GM21619 (cell line): ENCODE measurements around the gene PKMYT1.

Experiments used
- ATAC-seq: cut with Tn5 transposase; IDR thresholded peaks from one replicate; pipeline ENCODE4 v1.9.1; 2021; ENCODE audit not compliant: unreplicated experiment

Gene PKMYT1

DNA sequence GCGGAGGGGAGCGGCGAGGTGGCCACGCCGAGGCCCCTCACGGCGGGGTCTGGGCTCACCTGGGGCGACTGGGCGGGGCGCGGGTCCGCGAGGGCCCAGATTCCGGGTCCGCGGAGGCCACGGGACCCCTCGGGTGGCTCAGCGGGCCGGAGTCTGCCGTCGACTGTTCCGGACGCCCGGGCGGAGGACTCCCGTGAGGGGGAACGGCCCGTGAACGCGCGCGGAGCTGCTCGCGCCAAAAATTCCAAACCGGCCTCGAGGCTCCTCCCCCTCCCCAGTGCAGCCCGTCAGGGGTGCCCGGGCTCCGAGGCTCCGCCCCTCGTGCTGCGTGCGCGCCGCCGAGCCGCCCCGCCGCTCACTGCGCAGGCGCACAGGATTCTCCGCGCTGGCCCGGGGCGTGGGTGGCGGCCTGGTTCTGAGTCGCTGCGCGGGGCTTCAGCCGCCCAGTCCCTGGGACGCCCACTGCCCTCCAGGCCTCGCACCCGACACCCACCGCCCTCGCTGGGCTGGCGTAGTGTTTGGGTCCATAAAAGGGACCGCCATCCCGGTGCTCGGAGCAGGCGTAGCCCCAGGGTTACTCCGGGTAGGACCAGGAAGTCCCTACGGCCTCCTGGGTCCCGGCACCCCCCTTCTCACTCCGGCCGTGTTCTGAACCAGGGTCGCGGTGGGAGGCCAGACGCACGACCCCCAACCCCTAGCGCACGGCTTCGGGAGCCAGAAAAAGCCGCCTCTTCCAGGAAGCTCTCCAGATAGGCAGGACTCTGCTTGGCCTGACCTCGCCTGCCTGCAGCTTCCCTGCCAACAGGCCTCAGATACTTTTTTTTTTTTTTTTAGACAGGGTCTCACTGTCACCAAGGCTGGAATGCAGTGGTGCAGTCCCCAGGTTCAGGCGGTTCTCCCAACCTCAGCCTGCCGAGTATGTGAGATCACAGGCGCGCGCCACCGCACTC lies at the start of gene PKMYT1:
Gene PKMYT1 (minus strand): TSS at position 220 of the 950 bp plus-strand sequence. CDS start 789 bp downstream, outside the sequence.
- peak; percentile 66 for ATAC-seq

DNA sequence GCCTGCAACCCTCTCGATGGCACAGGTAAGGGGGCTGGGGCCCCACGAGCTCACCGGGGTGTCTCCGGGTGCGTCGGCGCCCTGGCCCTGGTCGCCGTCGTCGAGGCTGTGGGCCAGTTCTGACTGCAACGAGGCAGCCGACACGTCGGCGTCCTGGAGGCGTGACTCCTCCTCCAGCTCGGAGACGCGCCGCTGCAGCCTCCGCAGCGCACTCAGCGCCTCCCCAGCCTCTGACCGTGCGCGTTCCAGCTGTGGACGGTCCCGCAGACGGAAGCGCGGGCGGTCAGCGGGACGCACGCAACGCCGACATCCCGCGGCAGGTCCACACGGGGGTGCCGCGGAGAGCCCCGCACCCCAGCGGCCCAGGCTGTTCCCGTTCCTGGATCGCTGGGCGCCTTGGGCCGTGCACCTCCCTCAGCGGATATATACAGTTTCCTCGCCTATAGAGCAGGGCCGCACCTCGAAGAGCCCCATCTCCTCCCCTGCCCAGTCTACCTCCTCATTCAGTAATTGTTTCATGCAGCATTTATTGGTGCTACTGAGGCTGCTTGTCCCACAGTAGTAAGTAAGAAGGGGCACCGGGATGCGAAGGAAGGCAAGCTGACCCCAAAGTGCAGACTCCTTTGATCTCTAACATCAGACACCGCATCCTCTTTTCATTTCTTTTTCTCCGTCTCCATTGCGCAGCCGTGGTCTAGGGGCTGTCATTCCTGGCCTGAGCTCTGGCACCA lies 49.4 kb upstream of the PKMYT1 start:
- no peak for ATAC-seq

DNA sequence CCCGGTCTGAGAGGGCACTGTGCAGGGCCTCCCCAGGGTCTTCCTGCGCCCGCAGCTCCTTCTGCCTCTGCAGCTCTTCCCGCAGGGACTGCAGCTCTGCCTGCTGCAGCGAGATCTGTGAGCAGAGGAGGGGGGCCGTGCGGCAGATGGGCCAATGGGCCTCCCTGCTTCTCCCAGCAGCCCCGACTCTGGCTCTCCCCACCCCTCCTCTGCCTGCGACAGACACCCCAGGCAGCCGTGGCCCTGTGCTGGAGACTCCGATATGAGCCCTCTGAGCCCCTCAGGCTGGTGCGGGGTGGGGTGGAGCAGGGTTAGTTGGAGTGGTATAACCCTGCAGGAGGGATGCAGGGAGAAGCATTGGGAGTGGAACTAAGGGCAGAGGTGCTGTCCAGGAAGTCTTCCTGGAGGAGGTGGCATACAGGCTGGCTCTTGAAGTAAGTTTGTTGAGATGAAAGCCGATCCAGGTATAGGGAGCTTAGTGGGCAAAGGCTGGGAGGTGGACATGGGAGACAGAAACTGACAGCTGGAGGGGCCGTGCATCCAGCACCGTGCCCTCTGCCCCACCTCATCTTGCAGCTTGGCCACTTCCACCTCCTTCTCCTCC lies 48.6 kb upstream of the PKMYT1 start:
- no peak for ATAC-seq

DNA sequence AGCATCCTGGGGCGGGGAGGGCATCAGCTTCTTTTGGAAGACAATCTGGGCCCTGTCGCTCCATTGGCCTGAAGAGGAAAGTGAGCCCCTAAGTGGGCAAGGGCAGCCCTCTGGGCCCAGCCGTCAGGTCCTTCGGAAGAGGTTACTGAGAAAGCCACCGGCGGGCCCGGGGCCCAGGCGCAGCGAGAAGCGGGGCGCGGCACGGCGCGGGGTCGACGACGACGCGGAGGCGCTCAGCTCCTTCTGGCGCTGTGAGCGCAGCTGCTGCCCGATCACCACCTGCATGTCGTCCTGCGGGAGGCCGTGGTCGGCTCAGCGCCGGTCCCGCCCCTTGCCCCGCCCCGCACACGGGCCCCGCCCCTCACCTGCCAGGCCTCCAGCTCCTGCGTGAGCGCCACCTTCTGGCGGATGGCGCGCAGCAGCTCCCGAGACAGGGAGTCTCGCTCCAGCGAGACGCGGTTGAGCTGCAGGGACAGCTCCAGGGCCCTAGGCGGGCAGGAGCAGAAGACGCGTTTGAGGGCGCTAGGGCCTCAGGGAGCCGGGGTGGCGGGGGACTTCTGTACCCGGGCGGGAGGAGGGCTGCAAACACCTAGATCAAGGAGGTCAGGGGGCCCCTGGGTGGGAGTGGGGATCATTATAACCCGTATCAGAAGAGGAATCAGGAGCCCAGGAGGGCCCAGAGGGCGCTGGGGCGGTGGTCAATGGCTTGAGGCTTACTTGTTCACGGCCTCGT lies 47.9 kb upstream of the PKMYT1 start:
- no peak for ATAC-seq

DNA sequence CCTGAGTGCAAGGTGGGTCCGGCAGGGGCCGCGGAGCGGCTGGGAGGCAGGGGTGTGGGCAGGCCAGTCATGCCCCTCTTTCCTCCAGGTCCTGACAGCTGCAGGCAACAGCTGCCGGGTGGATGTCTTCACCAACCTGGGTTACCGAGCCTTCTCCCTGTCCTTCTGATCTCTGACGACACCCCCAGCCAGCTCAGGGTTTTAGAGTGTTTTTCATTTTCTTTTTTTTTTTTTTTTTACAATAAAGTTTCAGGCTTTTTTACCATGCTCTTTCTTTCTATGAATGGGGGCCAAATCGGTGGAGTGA lies 47.2 kb upstream of the PKMYT1 start:
- ATAC-seq, result no peak

DNA sequence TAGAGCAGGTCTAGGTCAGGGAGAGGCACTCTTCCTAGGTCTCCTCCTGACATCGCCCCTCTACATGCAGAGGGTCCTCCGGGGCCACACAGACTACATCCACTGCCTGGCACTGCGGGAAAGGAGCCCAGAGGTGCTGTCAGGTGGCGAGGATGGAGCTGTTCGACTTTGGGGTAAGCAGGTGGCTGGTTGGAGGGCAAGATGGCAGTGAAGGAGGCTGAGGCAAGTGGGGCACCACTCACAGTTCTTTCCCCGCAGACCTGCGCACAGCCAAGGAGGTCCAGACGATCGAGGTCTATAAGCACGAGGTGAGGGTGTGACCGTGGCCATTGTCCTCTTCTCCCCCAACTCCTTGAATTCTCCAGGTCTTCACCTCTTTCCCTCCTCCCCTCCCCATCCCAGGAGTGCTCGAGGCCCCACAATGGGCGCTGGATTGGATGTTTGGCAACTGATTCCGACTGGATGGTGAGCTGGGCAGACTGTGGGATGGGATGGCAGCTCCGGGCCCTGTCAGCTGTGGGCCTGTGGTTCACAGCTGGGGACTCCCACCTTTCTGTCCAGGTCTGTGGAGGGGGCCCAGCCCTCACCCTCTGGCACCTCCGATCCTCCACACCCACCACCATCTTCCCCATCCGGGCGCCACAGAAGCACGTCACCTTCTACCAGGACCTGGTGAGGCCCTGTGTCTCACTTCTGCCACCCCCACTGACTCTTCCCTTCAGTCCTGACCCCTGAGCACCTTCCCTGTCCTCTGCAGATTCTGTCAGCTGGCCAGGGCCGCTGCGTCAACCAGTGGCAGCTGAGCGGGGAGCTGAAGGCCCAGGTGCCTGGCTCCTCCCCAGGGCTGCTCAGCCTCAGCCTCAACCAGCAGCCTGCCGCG lies 46.6 kb upstream of the PKMYT1 start:
- ATAC-seq, result no peak

DNA sequence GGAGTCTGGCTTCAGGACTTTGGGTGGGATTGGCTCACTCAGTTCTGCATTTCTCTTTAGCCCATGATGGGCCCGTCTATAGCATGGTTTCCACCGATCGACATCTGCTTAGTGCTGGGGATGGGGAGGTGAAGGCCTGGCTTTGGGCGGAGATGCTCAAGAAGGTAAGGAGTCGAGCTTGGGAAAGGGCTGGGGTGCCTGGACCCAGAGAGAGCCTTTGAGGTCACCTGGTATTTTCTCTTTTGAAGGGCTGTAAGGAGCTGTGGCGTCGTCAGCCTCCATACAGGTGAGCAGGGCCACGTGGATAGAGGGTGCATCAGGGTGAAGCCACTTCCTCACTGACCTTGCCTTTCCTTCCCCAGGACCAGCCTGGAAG lies 45.7 kb upstream of the PKMYT1 start:
- ATAC-seq, result no peak

DNA sequence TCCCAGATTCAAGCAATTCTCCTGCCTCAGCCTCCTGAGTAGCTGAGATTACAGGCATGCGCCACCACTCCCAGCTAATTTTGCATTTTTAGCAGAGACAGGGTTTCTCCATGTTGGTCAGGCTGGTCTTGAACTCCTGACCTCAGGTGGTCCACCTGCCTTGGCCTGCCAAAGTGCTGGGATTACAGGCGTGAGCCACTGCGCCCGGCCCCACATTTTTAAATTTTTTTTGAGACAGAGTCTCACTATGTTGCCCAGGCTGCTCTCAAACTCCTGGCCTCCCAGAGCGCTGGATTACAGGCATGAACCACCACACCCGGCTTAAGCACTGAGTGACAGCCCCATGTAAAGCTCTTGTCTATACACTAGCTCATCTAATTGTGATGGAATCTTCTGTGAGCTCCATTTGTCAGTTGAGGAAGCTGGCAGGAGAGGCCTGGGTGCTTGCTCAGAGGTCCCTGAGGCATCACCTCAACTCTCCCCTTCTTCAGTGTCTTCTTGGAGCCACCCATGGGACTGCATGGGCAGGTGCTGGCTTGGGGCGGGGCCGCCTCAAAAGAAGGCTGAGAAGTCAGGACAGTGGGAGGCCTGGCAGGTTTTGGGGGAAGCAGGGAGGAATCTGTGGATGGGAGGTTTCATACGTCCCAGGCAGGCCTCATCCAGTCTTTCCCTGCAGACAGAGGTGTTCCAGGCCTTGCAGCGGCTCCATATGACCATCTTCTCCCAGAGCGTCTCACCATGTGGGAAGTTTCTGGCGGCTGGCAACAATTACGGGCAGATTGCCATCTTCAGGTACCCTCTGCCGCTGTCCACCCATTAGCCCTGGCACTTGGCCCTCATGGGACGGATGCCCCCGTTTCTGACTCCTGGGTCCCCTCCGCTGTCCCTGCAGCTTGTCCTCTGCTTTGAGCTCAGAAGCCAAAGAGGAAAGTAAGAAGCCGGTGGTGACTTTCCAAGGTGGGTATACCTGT lies 45.1 kb upstream of the PKMYT1 start:
- no peak for ATAC-seq

DNA sequence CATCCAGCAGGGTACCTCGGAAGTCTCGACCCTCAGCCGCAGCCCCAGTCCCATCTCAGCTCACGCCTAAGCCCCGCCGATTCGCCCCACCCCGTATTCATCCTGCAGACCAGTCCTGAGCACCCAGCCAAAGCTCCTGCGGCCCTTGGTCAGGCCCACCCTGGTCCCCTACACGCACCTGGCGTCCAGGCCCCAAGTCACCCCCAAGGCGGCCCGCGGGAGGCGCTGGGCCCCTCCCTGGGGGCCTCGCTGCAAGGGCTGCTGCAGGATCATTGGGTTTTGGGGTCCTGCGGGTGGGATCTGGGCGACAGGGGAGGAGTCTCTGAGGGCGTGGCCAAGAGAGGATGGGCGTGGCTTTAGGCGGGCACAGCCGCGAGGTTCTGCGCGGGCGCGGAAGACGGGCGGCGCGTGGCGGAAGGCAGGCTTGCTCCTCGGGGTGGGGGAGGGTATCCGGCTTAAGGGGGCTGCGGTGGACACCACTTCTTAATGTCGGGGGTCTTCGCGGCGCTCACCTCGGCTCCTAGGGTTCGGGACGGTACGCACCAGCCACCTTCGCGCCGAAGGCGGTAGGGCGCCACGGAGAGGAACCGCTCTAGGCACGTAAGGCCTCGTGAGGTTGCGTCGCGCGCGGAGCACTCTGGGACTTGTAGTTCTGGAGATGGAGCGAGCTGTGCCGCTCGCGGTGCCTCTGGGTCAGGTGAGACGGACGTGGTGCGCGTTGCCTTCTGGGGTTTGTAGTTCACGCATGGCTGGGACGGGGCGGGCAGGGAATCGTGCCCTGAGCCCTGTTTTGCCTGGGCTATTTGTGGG lies 43.6 kb upstream of the PKMYT1 start, which contains the start of the genes HCFC1R1 and THOC6:
Gene HCFC1R1 (minus strand): TSS at position 274 of the 810 bp plus-strand sequence. CDS start 1 bp downstream, at position 273.
Gene THOC6 (plus strand): TSS at position 367 of the 810 bp plus-strand sequence. CDS start 292 bp downstream, at position 659.
- peak; percentile 63 for ATAC-seq

DNA sequence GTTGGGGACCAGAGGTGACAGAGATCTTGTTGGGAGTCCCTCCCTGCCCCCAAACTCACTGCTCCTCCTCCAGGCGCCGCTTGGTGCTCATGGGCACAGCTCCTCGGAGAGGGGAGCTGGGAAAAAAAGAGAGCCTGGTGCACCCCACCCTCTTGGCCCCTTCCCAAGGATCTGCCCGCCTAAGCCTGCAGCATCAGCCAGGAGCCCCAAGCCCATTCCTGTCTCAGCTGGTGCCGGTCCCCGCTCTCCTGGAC lies 43.1 kb upstream of the PKMYT1 start:
- ATAC-seq, result no peak

DNA sequence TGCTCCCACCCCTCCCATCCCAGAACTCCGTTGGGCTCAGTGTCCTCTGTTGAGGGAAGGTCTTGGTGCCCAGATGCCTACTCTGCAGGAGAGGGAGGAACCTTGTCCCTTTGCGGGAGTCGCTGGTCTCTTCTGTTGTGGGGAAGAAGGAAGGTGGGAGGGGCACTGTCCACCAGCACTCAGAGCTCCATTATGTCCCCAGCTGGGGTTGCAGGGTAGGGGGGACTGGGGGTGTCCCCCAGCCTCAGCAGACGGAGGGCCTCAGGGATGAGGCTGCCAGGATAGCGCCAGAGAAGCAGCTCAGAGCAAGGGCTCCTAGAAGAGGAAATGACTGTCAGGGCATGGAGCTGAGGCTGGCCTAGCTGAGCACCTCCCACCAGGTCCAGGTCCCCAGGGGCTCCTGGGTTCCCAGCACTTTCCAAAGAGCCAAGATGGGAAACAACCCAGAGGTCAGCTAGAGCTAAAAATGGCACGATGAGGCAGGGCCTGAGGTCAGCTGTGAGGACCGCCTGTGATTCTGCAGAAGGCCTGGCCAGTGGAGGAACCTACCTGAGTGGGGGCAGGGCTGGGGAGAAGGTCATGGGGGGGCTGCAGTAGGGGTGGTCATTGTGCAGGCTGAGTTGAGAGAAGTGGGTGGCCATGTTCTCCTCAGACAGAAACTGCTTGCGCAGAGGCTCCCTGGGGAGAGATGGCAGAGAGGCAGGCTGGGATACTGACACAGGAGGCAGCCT lies 42.6 kb upstream of the PKMYT1 start:
- no peak for ATAC-seq

DNA sequence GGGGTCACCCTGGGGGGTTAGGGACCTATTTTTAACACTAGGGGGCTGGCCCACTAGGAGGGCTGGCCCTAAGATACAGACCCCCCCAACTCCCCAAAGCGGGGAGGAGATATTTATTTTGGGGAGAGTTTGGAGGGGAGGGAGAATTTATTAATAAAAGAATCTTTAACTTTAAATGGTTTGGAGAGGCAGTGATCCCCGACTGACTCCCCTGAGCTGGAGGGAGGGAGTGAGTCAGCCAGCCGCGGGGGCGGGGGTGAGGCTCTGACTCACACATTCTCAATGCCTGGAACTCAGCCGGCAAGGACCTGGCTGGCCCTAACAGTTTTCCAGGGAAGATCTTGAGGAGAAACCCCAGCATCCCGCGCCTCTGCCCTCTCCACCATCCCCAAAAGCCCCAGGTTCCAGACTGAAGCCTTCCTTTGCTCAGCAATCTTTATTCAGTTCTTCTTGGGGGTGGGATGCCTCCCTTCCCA lies 42.0 kb upstream of the PKMYT1 start:
- ATAC-seq, result no peak

DNA sequence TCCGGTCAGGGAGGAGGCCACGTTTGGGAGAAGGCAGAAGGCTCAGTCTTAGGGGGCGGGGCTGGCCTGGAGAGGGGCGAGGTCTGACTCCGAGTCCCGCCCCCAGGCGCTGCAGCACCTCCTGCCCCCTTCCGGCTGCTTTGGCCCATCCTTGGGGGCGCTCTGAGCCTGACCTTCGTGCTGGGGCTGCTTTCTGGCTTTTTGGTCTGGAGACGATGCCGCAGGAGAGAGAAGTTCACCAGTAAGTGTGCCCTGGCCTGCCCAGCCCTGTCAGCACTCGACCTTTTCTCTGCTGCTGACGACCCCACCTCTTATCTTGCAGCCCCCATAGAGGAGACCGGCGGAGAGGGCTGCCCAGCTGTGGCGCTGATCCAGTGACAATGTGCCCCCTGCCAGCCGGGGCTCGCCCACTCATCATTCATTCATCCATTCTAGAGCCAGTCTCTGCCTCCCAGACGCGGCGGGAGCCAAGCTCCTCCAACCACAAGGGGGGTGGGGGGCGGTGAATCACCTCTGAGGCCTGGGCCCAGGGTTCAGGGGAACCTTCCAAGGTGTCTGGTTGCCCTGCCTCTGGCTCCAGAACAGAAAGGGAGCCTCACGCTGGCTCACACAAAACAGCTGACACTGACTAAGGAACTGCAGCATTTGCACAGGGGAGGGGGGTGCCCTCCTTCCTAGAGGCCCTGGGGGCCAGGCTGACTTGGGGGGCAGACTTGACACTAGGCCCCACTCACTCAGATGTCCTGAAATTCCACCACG lies 41.4 kb upstream of the PKMYT1 start:
- ATAC-seq, result no peak

DNA sequence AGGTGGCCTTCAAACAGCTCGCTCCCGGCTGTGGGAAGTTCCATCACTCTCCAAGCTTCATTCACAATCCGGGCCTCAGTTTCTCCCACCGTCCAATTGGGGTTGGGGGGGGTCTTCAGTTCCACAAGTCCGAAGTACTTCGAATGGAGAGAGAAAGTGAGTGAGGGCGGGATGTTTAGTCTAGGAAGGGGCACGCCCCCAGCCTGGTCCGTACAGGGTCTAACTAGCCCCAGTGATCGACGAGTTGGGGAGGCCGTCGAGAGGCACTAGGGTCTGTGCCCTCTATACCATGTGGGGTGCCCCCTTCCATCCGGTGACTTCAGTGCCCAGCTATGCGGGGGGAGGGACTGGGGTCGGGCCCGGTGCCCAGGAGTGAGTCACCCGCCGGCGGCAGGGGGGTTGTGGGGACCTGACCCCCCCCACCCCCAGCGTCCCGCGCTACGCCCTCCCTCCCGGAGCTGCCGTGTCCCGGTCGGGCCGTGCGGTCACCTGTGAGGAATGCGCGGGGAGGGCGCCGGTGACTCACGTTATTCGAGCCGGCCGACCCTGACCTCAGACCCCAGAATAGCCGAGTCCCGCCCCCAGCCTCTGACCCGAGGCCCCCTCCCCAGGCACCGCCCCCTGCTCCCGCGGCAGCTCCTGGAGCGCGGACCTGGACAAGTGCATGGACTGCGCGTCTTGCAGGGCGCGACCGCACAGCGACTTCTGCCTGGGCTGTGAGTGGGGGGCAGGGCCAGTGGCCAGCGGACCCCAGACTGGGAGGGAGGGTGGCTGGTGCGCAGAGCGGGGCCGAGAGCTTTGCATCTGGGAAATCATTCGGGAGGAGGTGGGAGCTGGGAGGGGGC lies 40.6 kb upstream of the PKMYT1 start:
- ATAC-seq, result no peak

DNA sequence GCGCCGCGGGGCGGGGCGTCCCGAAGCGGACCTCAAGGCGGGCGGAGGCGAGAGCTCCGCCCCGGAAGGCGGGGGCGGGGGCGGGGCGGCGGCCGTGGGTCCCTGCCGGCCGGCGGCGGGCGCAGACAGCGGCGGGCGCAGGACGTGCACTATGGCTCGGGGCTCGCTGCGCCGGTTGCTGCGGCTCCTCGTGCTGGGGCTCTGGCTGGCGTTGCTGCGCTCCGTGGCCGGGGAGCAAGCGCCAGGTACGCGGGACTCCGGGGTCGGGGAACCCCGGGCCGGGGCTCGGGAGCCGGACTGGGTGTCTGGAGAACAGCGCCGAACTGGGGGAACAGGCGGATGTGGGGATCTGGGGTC lies 40.0 kb upstream of the PKMYT1 start, which contains the start of gene TNFRSF12A:
Gene TNFRSF12A (plus strand): TSS at position 122 of the 357 bp plus-strand sequence. CDS start 30 bp downstream, at position 152.
- no peak for ATAC-seq
